T-helper 1 cell (primary cell): Measurements from ENCODE around the gene MAGI1.

ENCODE experiments used
- DNase-seq, 5 donors: peaks; one replicate each; pipeline ENCODE4 v3.0.0-alpha.2; 2012 to 2020

The MAGI1 gene

GRCh38 chr3:65400899-65401298 lies 637.8 kb downstream of the MAGI1 start:
- DNase-seq, result no peak

- no peak for DNase-seq
Observed at GRCh38 chr3:65398953-65399352, 639.8 kb downstream of the MAGI1 start.

GRCh38 chr3:65396078-65396477 lies 642.6 kb downstream of the MAGI1 start:
- no peak for DNase-seq

GRCh38 chr3:65391068-65391467 lies 647.6 kb downstream of the MAGI1 start:
- DNase-seq, result no peak

GRCh38 chr3:65385805-65386204 lies 652.9 kb downstream of the MAGI1 start:
- DNase-seq, result no peak

GRCh38 chr3:65381496-65382010 lies 657.2 kb downstream of the MAGI1 start:
- DNase-seq, result no peak

GRCh38 chr3:65379223-65379622 lies 659.5 kb downstream of the MAGI1 start:
- DNase-seq, result no peak

GRCh38 chr3:65377637-65378036 lies 661.1 kb downstream of the MAGI1 start:
- DNase-seq, result no peak

- no peak for DNase-seq
Observed at GRCh38 chr3:65376426-65376825, 662.3 kb downstream of the MAGI1 start.

- no peak for DNase-seq
Observed at GRCh38 chr3:65371053-65371452, 667.7 kb downstream of the MAGI1 start.

- no peak for DNase-seq
Observed at GRCh38 chr3:65368866-65369265, 669.9 kb downstream of the MAGI1 start.

- no peak for DNase-seq
Observed at GRCh38 chr3:65362688-65363087, 676.0 kb downstream of the MAGI1 start.

- DNase-seq, result no peak
Observed at GRCh38 chr3:65361448-65361847, 677.3 kb downstream of the MAGI1 start.

- DNase-seq, result no peak
Observed at GRCh38 chr3:65356331-65357248, 682.1 kb downstream of the MAGI1 start.

- DNase-seq, result no peak
Observed at GRCh38 chr3:65354880-65355279, 683.8 kb downstream of the MAGI1 start.

- no peak for DNase-seq
Observed at GRCh38 chr3:65352951-65353350, 685.8 kb downstream of the MAGI1 start.

GRCh38 chr3:65351753-65352152 lies 687.0 kb downstream of the MAGI1 start:
- no peak for DNase-seq

GRCh38 chr3:65350801-65351476 lies 687.8 kb downstream of the MAGI1 start:
- DNase-seq, result no peak

GRCh38 chr3:65348398-65348995 lies 690.2 kb downstream of the MAGI1 start:
- DNase-seq, result no peak

- no peak for DNase-seq
Observed at GRCh38 chr3:65347166-65347565, 691.6 kb downstream of the MAGI1 start.

GRCh38 chr3:65344846-65345245 lies 693.9 kb downstream of the MAGI1 start:
- DNase-seq, result no peak

GRCh38 chr3:65344444-65344843 lies 694.3 kb downstream of the MAGI1 start:
- no peak for DNase-seq

- no peak for DNase-seq
Observed at GRCh38 chr3:65343736-65344135, 695.0 kb downstream of the MAGI1 start.

- DNase-seq, result no peak
Observed at GRCh38 chr3:65343026-65343425, 695.7 kb downstream of the MAGI1 start.
